Esophagus squamous epithelium (tissue), 4 donors: ENCODE measurements around the gene NCBP2L.

Source experiments
- CTCF ChIP-seq, 6 experiments: fragments of 450-650 bp in 4 of 6; fragments of 200-600 bp in 2 of 6; sonication (generic) in 2 of 6; IDR thresholded peaks; one replicate each; pipeline ENCODE4 v1.5.1; 2016 to 2019; ENCODE audit warnings: antibody characterized with exemption in 6 of 6, mild to moderate bottlenecking in 4 of 6, moderate library complexity in 4 of 6
- POLR2A ChIP-seq, 4 donors: fragments of 450-650 bp; IDR thresholded peaks; one replicate each; pipeline ENCODE4 v1.6.1; 2017; ENCODE audit warnings: antibody characterized with exemption in 4 of 4, mild to moderate bottlenecking in 4 of 4, moderate library complexity in 3 of 4

- TF ChIP-seq POLR2A (IDR thresholded peaks at IDR 0.05) (no peak), CTCF (IDR thresholded peaks at IDR 0.05) (no peak)
Observed at GRCh38 chrX:107780525-107780924, 3.0 kb downstream of the NCBP2L start.
